ENCODE results near the gene RET. TPM values are rescaled to one million over a fixed set of nuclear protein-coding genes. Genes with fewer than 3 reads are reported as not detected.

RET gene
- total RNA-seq, 1 experiment from 2014 or later: not detected

GRCh38 chr10:43109671-43110249 lies 32.9 kb downstream of the RET start:
- CTCF ChIA-PET: no interaction called here
- Mint-ChIP-seq H3K4me1 (ENCODE audit: low read depth, unreplicated experiment) (no peaks in the 10 kb centered on the region), H3K27me3 (ENCODE audit: insufficient read depth, unreplicated experiment) (no peaks in the 10 kb centered on the region)

GRCh38 chr10:43110338-43111071 lies 33.6 kb downstream of the RET start:
- H3K36me3 Mint-ChIP-seq (ENCODE audit: insufficient read depth, unreplicated experiment): no peaks in the 10 kb centered on the region
- POLR2A ChIA-PET: no interaction called here
- CTCF ChIA-PET: no interaction called here
- intact Hi-C loops (cut with micrococcal nuclease; ENCODE audit: unreplicated experiment): no loop called here
- H3K9me3 Mint-ChIP-seq (ENCODE audit: unreplicated experiment): no peaks in the 10 kb centered on the region
- no peak overlapping the region for H3K27ac Mint-ChIP-seq (ENCODE audit: unreplicated experiment)
- H3K4me3 ChIP-seq (ENCODE audit: low read depth, low read length): no peak overlapping the region
- H3K4me3 Mint-ChIP-seq (ENCODE audit: unreplicated experiment): no peak overlapping the region
- H3K36me3 ChIP-seq (ENCODE audit: control insufficient read depth, insufficient read depth, low read length): no peaks in the 10 kb centered on the region
- H3K27me3 Mint-ChIP-seq (ENCODE audit: insufficient read depth, unreplicated experiment): no peaks in the 10 kb centered on the region
- no TSS peak for BruUV-seq (replicated peaks)
- no peaks in the 10 kb centered on the region for H3K4me1 ChIP-seq
- no peaks in the 10 kb centered on the region for H3K9me3 ChIP-seq
- DNase-seq: no peak
- no peak for TF ChIP-seq CTCF (IDR thresholded peaks at IDR 0.05; ENCODE audit: insufficient read depth in 1 of 2, low read depth in 1 of 2, low read length in 1 of 2, severe bottlenecking in 1 of 2, unreplicated experiment in 1 of 2)
- H3K27me3 ChIP-seq (replicated peaks; ENCODE audit: control insufficient read depth, insufficient read depth, low read length): no peaks in the 10 kb centered on the region
- H3K4me1 Mint-ChIP-seq (ENCODE audit: low read depth, unreplicated experiment): no peaks in the 10 kb centered on the region

More at GRCh38 chr10:43109671-43110249, 32.9 kb downstream of the RET start:
- Histone ChIP-seq H3K36me3 (ENCODE audit: control insufficient read depth, insufficient read depth, low read length) (no peaks in the 10 kb centered on the region), H3K4me3 (ENCODE audit: low read depth, low read length) (no peak overlapping the region), H3K4me1 (no peaks in the 10 kb centered on the region), H3K27me3 (replicated peaks; ENCODE audit: control insufficient read depth, insufficient read depth, low read length) (no peaks in the 10 kb centered on the region), H3K9me3 (no peaks in the 10 kb centered on the region)
- no peak for TF ChIP-seq CTCF (IDR thresholded peaks at IDR 0.05; ENCODE audit: insufficient read depth in 1 of 2, low read depth in 1 of 2, low read length in 1 of 2, severe bottlenecking in 1 of 2, unreplicated experiment in 1 of 2)
- Mint-ChIP-seq H3K9me3 (ENCODE audit: unreplicated experiment) (no peaks in the 10 kb centered on the region), H3K27ac (ENCODE audit: unreplicated experiment) (no peak overlapping the region), H3K36me3 (ENCODE audit: insufficient read depth, unreplicated experiment) (peaks cover 6% of the 10 kb centered on the region), H3K4me3 (ENCODE audit: unreplicated experiment) (no peak overlapping the region)
- no TSS peak for BruUV-seq (replicated peaks)
- DNase-seq: no peak
- intact Hi-C loops (cut with micrococcal nuclease; ENCODE audit: unreplicated experiment): loop anchor here (5.0 to 10.0 kb wide), 2 partner anchors 135 to 353 kb away; no protein-coding TSS in a partner anchor
- POLR2A ChIA-PET: no interaction called here

GRCh38 chr10:43111101-43111500 lies 34.2 kb downstream of the RET start:
- CTCF ChIA-PET: no interaction called here
- DNase-seq: no peak
- Mint-ChIP-seq H3K9me3 (ENCODE audit: unreplicated experiment) (no peaks in the 10 kb centered on the region), H3K27ac (ENCODE audit: unreplicated experiment) (no peak overlapping the region), H3K4me3 (ENCODE audit: unreplicated experiment) (no peak overlapping the region), H3K36me3 (ENCODE audit: insufficient read depth, unreplicated experiment) (no peaks in the 10 kb centered on the region), H3K4me1 (ENCODE audit: low read depth, unreplicated experiment) (no peaks in the 10 kb centered on the region), H3K27me3 (ENCODE audit: insufficient read depth, unreplicated experiment) (no peaks in the 10 kb centered on the region)
- Histone ChIP-seq H3K27me3 (replicated peaks; ENCODE audit: control insufficient read depth, insufficient read depth, low read length) (no peaks in the 10 kb centered on the region), H3K36me3 (ENCODE audit: control insufficient read depth, insufficient read depth, low read length) (no peaks in the 10 kb centered on the region), H3K4me1 (no peaks in the 10 kb centered on the region), H3K9me3 (no peaks in the 10 kb centered on the region), H3K4me3 (ENCODE audit: low read depth, low read length) (no peak overlapping the region)
- no TSS peak for BruUV-seq (replicated peaks)
- POLR2A ChIA-PET: no interaction called here
- intact Hi-C loops (cut with micrococcal nuclease; ENCODE audit: unreplicated experiment): no loop called here
- no peak for TF ChIP-seq CTCF (IDR thresholded peaks at IDR 0.05; ENCODE audit: insufficient read depth in 1 of 2, low read depth in 1 of 2, low read length in 1 of 2, severe bottlenecking in 1 of 2, unreplicated experiment in 1 of 2)
